SK-N-SH (cell line): ENCODE data around the gene SMS. TPM values are rescaled to one million over a fixed set of nuclear protein-coding genes. Genes with fewer than 3 reads are reported as not detected.

ENCODE experiments used
- CTCF ChIA-PET: fragments of 300-600, 350-600 bp; formaldehyde crosslinking; extraction: SDS; loops from one replicate; lab custom pipeline; 2021; lab: Yijun Ruan, JAX
- POLR2A ChIA-PET: fragments of 350-600 bp; sonication (Branson Sonifier 250); formaldehyde crosslinking; extraction: SDS; loops from one replicate; lab custom pipeline; 2020; ENCODE audit warnings: antibody characterized with exemption, inconsistent platforms; lab: Yijun Ruan, JAX
- DNase-seq: peaks from one replicate; pipeline ENCODE4 v3.0.0; 2012
- H2AFZ ChIP-seq: fragments of 200-600 bp; sonication (generic); 2 replicates; pipeline ENCODE4 v1.8.1; 2016; ENCODE audit warnings: antibody characterized with exemption, mild to moderate bottlenecking, low read depth
- H3F3A ChIP-seq: fragments of 200-600 bp; sonication (generic); replicated peaks from 2 replicates; pipeline ENCODE3; 2016; ENCODE audit warnings: antibody characterized with exemption, mild to moderate bottlenecking; ENCODE audit not compliant: insufficient read depth
- H3K27ac ChIP-seq, 2 experiments: fragments of 200-500 bp in 1 of 2; fragments of 200-600 bp in 1 of 2; sonication (Bioruptor generic) in 1 of 2; sonication (generic), shearing (Covaris generic) in 1 of 2; 2 replicates each; pipeline versions ENCODE4 v1.5.1 to v1.6.1; 2014 to 2016; ENCODE audit warnings: low read depth in 2 of 2, inconsistent platforms in 1 of 2, low read length in 1 of 2, mild to moderate bottlenecking in 1 of 2, mixed read lengths in 1 of 2
- H3K27me3 ChIP-seq: fragments of 200-600 bp; sonication (generic), shearing (Covaris generic); 2 replicates; pipeline ENCODE4 v1.6.1; 2016; ENCODE audit warnings: mixed run types; ENCODE audit not compliant: insufficient read depth
- H3K36me3 ChIP-seq, 2 experiments: fragments of 200-500 bp in 1 of 2; fragments of 200-600 bp in 1 of 2; sonication (Bioruptor generic) in 1 of 2; sonication (generic) in 1 of 2; replicated peaks in 1 of 2; 2 replicates each; pipeline versions ENCODE3 to v1.5.1; 2014 to 2016; ENCODE audit warnings: low read length in 1 of 2, mild to moderate bottlenecking in 1 of 2; ENCODE audit not compliant: insufficient read depth in 2 of 2, control insufficient read depth in 1 of 2
- H3K4me1 ChIP-seq, 2 experiments: fragments of 200-500 bp in 1 of 2; fragments of 200-600 bp in 1 of 2; sonication (Bioruptor generic) in 1 of 2; sonication (generic), shearing (Covaris generic) in 1 of 2; 2 replicates each; pipeline versions ENCODE4 v1.5.1 to v1.6.1; 2014 to 2016; ENCODE audit warnings: low read depth in 1 of 2, low read length in 1 of 2, mixed run types in 1 of 2; ENCODE audit not compliant: insufficient read depth in 2 of 2, control insufficient read depth in 1 of 2
- H3K4me2 ChIP-seq: fragments of 200-600 bp; sonication (generic), shearing (Covaris generic); 2 replicates; pipeline ENCODE4 v1.6.1; 2017; ENCODE audit warnings: mixed run types
- H3K4me3 ChIP-seq, 2 experiments: fragments of 200-500 bp in 1 of 2; fragments of 200-600 bp in 1 of 2; sonication (Bioruptor generic) in 1 of 2; sonication (generic), shearing (Covaris generic) in 1 of 2; 2 replicates each; pipeline versions ENCODE4 v1.5.1 to v1.8.1; 2014 to 2016; ENCODE audit warnings: low read depth in 2 of 2, inconsistent platforms in 1 of 2, low read length in 1 of 2, mild to moderate bottlenecking in 1 of 2, mixed read lengths in 1 of 2, moderate library complexity in 1 of 2
- H3K79me2 ChIP-seq: fragments of 200-600 bp; sonication (generic); 2 replicates; pipeline ENCODE4 v1.8.1; 2017; ENCODE audit warnings: mild to moderate bottlenecking; ENCODE audit not compliant: insufficient read depth
- H3K9ac ChIP-seq: fragments of 200-600 bp; sonication (generic); 2 replicates; pipeline ENCODE4 v1.6.1; 2017; ENCODE audit warnings: mixed run types
- H3K9me2 ChIP-seq: fragments of 200-600 bp; sonication (generic); 2 replicates; pipeline ENCODE4 v1.6.1; 2017; ENCODE audit warnings: mixed run types
- H3K9me3 ChIP-seq: fragments of 200-600 bp; sonication (generic); 2 replicates; pipeline ENCODE4 v1.6.1; 2017; ENCODE audit warnings: mixed run types, mild to moderate bottlenecking, moderate library complexity
- H4K20me1 ChIP-seq: fragments of 200-600 bp; sonication (generic); 2 replicates; pipeline ENCODE4 v1.6.1; 2017; ENCODE audit warnings: mild to moderate bottlenecking, mixed run types; ENCODE audit not compliant: insufficient read depth
- CHD2 ChIP-seq: fragments of 150-350 bp; IDR thresholded peaks from 2 replicates; pipeline ENCODE4 v1.6.1; 2018; ENCODE audit warnings: low read length; ENCODE audit not compliant: partially characterized antibody
- CTCF ChIP-seq: fragments of 200-600 bp; sonication (generic); IDR thresholded peaks from 2 replicates; pipeline ENCODE4 v1.6.1; 2017; ENCODE audit warnings: antibody characterized with exemption, mild to moderate bottlenecking, moderate library complexity
- FOSL2 ChIP-seq: IDR thresholded peaks from 2 replicates; pipeline ENCODE4 v1.4.0; 2012; ENCODE audit warnings: low read depth, mild to moderate bottlenecking, moderate library complexity, borderline replicate concordance
- GABPA ChIP-seq: IDR thresholded peaks from 2 replicates; pipeline ENCODE4 v1.4.0; 2012; ENCODE audit warnings: low read depth, mild to moderate bottlenecking
- MEF2A ChIP-seq: IDR thresholded peaks from 2 replicates; pipeline ENCODE4 v1.4.0; 2012; ENCODE audit warnings: low read depth, borderline replicate concordance
- MXI1 ChIP-seq: IDR thresholded peaks from 2 replicates; pipeline ENCODE4 v1.6.1; 2012; ENCODE audit warnings: mild to moderate bottlenecking, low read depth, low read length, improper control_type of control experiment
- NRF1 ChIP-seq: IDR thresholded peaks from 2 replicates; pipeline ENCODE4 v1.6.1; 2012; ENCODE audit warnings: low read depth, mild to moderate bottlenecking, low read length
- POLR2AphosphoS5 ChIP-seq: IDR thresholded peaks from 2 replicates; pipeline ENCODE4 v1.6.1; 2012; ENCODE audit warnings: low read depth, low read length
- RFX5 ChIP-seq: IDR thresholded peaks from 2 replicates; pipeline ENCODE4 v1.6.1; 2012; ENCODE audit warnings: mild to moderate bottlenecking, improper control_type of control experiment, low read length
- RXRA ChIP-seq: IDR thresholded peaks from 2 replicates; pipeline ENCODE4 v1.4.0; 2012; ENCODE audit warnings: low read depth, mild to moderate bottlenecking, borderline replicate concordance
- ZBTB33 ChIP-seq: IDR thresholded peaks from 2 replicates; pipeline ENCODE4 v1.4.0; 2012; ENCODE audit warnings: low read depth, borderline replicate concordance
- WGBS: methylation state at CpG from one replicate; pipeline ENCODE4 v1.1.6; 2017; ENCODE audit warnings: low lambda C conversion rate; 5-methylcytosine and 5-hydroxymethylcytosine counted together
- polyA plus RNA-seq, 3 experiments: library from polyadenylated mRNA; depleted of rRNA; stranded (reverse); fragments of >200 nt; gene quantifications; 2 replicates each; pipeline ENCODE4 v1.2.3, GENCODE V29; 2012

The SMS gene
- polyA plus RNA-seq, 1 of the 3 experiments (the other 2 are of a cell fraction) = 116 TPM

GRCh38 chrX:21966866-21967265, 26.4 kb downstream of the SMS start (continued):
- no peak for TF ChIP-seq ZBTB33
- TF ChIP-seq, all 33 proteins: peak for 0

DNA sequence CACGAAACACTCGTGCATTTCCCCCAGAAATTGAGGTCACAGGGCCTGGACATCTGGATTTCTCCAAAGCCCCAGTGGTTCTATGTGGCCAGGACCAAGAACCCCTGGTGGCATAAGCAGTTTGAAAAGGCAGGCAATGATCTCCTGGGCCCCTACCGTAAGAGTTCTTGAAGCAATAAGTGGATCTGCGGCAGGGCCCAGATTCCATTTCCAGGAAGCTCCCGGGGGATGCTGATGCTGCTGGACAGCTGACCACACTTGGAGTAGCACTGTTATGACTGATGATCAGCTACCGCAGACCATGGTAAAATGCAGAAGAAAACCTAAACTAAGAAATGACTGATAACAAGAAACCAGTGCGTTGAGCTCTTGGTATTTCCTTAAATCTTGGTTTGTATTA, 27.8 kb downstream of the SMS start:
- Histone ChIP-seq H4K20me1 (peaks cover 58% of the 10 kb centered on the region), H3K4me2 (no peak overlapping the region), H3K79me2 (peaks cover 96% of the 10 kb centered on the region), H3K27me3 (no peaks in the 10 kb centered on the region), H3K36me3 (peaks cover 21 to 52% of the 10 kb centered on the region in 2 experiments), H3F3A (peaks cover 21% of the 10 kb centered on the region), H3K9me2 (no peaks in the 10 kb centered on the region), H3K27ac (no peak overlapping the region), H3K4me3 (no peak overlapping the region), H3K9ac (no peak overlapping the region), H3K4me1 (peaks cover 4 to 11% of the 10 kb centered on the region in 2 experiments; a peak in 1 of 4 replicates), H2AFZ (no peak overlapping the region), H3K9me3 (no peaks in the 10 kb centered on the region)
- ChIA-PET CTCF (interaction anchor here (1.4 kb wide), 1 partner anchor 17 kb away, joined by 5 read pairs; no protein-coding TSS in a partner anchor), POLR2A (no interaction called here)
- WGBS = 86% methylated on average over 5 of the region's 7 CpGs
- DNase-seq = no peak
- TF ChIP-seq CTCF (no peak), NRF1 (no peak), ZBTB33 (no peak)

DNA sequence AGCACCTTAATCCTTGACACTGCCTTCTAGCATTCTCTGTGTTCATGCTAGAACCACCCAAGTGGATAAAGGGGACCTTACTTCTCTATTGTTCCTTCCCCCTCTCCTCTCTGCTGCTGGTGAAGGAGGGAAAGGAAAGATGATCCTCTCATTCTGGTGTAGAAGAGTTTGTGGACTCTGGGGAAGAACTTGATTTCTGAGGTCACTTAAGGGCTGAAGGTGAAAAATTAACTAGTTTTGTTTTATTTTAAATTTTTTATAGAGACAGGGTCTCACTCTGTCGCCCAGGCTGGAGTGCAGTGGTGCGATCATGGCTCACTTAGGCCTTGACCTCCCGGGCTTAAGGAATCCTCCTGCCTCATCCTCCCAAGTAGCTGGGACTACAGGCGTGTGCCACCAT, 29.8 kb downstream of the SMS start:
- Histone ChIP-seq H3K4me2 (no peak overlapping the region), H3K9me2 (no peaks in the 10 kb centered on the region), H3K4me1 (peaks cover 0 to 4% of the 10 kb centered on the region in 2 experiments; a peak in 2 of 4 replicates), H3K79me2 (peaks cover 95% of the 10 kb centered on the region), H3K36me3 (peaks cover 34 to 52% of the 10 kb centered on the region in 2 experiments), H3K9me3 (no peaks in the 10 kb centered on the region), H3K27ac (no peak overlapping the region), H2AFZ (no peak overlapping the region), H3K9ac (no peak overlapping the region), H4K20me1 (peaks cover 38% of the 10 kb centered on the region), H3F3A (peaks cover 21% of the 10 kb centered on the region), H3K4me3 (no peak overlapping the region), H3K27me3 (no peaks in the 10 kb centered on the region)
- CTCF ChIA-PET = no interaction called here
- POLR2A ChIA-PET = no interaction called here
- TF ChIP-seq GABPA (no peak), FOSL2 (no peak), POLR2AphosphoS5 (no peak), RXRA (no peak), RFX5 (no peak), MEF2A (no peak), CHD2 (no peak), MXI1 (no peak)
- WGBS = 85% methylated on average over 4 of the region's 4 CpGs
- DNase-seq = no peak
